OCI-LY1 (cell line): ENCODE data around the gene ALX4.

Source experiments
- EZH2 ChIP-seq: fragments of 200-600 bp; sonication (generic), shearing (Covaris generic); IDR thresholded peaks from 2 replicates; pipeline ENCODE4 v1.8.0; 2017; ENCODE audit warnings: borderline replicate concordance, mixed run types, mild to moderate bottlenecking, antibody characterized with exemption, low read length, moderate library complexity, mixed read lengths
- TF ChIP-seq, protein P1 (sequence below): fragments of 200-600 bp; sonication (generic), shearing (Covaris generic); IDR thresholded peaks from 2 replicates; pipeline ENCODE4 v1.5.1; 2017; ENCODE audit warnings: mild to moderate bottlenecking, antibody characterized with exemption, low read length, moderate library complexity, mixed read lengths

DNA sequence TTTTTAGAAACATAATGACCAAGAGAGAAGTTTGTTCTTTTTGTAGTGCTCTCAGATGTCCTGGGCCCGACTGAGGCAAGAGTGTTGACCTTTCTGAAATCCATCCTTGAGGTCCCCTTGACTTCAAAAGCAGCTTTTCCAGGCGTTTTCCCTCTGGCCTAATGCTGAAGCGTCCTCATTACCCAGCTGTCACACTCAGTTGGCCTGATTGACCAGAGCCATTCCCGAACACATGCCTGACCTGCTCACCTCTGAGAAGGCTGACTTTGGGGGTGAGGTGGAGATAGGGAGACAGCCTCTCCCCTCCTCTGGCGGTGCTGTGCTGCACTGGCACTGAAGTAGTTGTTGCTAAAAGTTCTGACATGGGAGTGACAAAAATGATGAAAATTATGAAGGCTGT is 66.9 kb downstream of the ALX4 start:
- TF ChIP-seq, protein P1, sequence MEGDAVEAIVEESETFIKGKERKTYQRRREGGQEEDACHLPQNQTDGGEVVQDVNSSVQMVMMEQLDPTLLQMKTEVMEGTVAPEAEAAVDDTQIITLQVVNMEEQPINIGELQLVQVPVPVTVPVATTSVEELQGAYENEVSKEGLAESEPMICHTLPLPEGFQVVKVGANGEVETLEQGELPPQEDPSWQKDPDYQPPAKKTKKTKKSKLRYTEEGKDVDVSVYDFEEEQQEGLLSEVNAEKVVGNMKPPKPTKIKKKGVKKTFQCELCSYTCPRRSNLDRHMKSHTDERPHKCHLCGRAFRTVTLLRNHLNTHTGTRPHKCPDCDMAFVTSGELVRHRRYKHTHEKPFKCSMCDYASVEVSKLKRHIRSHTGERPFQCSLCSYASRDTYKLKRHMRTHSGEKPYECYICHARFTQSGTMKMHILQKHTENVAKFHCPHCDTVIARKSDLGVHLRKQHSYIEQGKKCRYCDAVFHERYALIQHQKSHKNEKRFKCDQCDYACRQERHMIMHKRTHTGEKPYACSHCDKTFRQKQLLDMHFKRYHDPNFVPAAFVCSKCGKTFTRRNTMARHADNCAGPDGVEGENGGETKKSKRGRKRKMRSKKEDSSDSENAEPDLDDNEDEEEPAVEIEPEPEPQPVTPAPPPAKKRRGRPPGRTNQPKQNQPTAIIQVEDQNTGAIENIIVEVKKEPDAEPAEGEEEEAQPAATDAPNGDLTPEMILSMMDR = no peak
- no peak for TF ChIP-seq EZH2
